ENCODE data around the gene PIGO. TPM values are rescaled to one million over a fixed set of nuclear protein-coding genes. Genes with fewer than 3 reads are reported as not detected.

The PIGO gene
- total RNA-seq, 1 experiment from 2014 or later = 32.0 TPM

GRCh38 chr9:35102465-35102768 lies 6.0 kb upstream of the PIGO start:
- H3K36me3 Mint-ChIP-seq (ENCODE audit: insufficient read depth, unreplicated experiment) = peaks cover 49% of the 10 kb centered on the region
- H3K27ac Mint-ChIP-seq (ENCODE audit: unreplicated experiment) = peak overlapping the region; percentile 93
- TF ChIP-seq CTCF (IDR thresholded peaks at IDR 0.05; ENCODE audit: unreplicated experiment) = no peak
- H3K27me3 Mint-ChIP-seq (ENCODE audit: unreplicated experiment) = no peaks in the 10 kb centered on the region
- BruUV-seq (replicated peaks) = no TSS peak
- CTCF ChIA-PET = no interaction called here
- no peak for DNase-seq
- H3K4me1 Mint-ChIP-seq (ENCODE audit: low read depth, unreplicated experiment) = peaks cover 8% of the 10 kb centered on the region
- H3K9me3 Mint-ChIP-seq (ENCODE audit: low read depth, unreplicated experiment) = no peaks in the 10 kb centered on the region
- intact Hi-C loops (cut with micrococcal nuclease; ENCODE audit: unreplicated experiment) = no loop called here
- H3K4me3 Mint-ChIP-seq (ENCODE audit: low read depth, unreplicated experiment) = peak overlapping the region; percentile 85

DNA sequence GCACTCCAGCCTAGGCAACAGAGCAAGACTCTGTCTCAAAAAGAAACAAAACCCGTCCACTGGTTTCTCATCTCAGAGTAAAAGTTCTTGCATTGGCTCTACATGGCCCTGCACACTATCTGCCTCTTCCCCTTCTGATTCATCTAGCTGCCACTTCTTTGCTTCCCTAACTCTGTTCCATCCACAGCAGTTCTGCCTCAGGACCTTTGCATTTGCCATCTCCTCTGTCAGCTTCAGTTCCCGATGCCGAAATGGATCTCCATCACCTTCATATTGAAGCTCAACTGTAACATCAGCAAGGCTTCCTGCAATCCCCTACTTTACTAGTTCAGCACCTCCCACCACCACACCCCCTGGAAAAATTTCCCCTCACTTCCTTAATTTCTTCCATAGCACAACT lies 1.2 kb upstream of the PIGO start:
- no peak for TF ChIP-seq CTCF (IDR thresholded peaks at IDR 0.05; ENCODE audit: unreplicated experiment)
- H3K4me3 Mint-ChIP-seq (ENCODE audit: low read depth, unreplicated experiment) = no peak overlapping the region
- peaks cover 42% of the 10 kb centered on the region for H3K36me3 Mint-ChIP-seq (ENCODE audit: insufficient read depth, unreplicated experiment)
- H3K27me3 Mint-ChIP-seq (ENCODE audit: unreplicated experiment) = no peaks in the 10 kb centered on the region
- peak overlapping the region; percentile 64 for H3K27ac Mint-ChIP-seq (ENCODE audit: unreplicated experiment)
- H3K4me1 Mint-ChIP-seq (ENCODE audit: low read depth, unreplicated experiment) = no peaks in the 10 kb centered on the region
- intact Hi-C loops (cut with micrococcal nuclease; ENCODE audit: unreplicated experiment) = no loop called here
- BruUV-seq (replicated peaks) = no TSS peak
- DNase-seq = no peak
- H3K9me3 Mint-ChIP-seq (ENCODE audit: low read depth, unreplicated experiment) = no peaks in the 10 kb centered on the region
- CTCF ChIA-PET = no interaction called here

DNA sequence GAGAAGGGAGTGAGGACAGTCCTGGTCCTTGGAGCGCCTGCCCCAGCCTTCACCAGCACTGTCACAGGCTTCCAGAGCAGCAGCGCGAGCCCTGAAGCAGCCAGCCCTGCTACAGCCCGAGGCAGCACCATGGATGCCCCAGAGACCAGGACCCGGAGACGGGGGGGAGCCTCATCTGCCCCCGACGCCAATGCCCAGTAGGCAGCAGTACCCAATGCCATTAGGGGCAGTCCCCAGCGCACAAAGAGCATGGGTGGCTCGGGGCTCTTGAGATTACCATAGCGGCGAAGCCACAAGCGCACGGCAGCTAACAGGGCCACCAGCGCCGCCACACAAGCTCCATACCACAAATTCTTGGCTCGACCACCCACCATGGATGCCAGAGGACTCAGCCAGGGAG lies 4.9 kb downstream of the PIGO start:
- CTCF ChIA-PET = interaction anchor here (0.6 kb wide), 1 partner anchor 20 kb away, joined by 3 read pairs; no protein-coding TSS in a partner anchor
- Mint-ChIP-seq H3K27me3 (ENCODE audit: unreplicated experiment) (no peaks in the 10 kb centered on the region), H3K27ac (ENCODE audit: unreplicated experiment) (no peak overlapping the region), H3K4me3 (ENCODE audit: low read depth, unreplicated experiment) (no peak overlapping the region), H3K36me3 (ENCODE audit: insufficient read depth, unreplicated experiment) (peaks cover 19% of the 10 kb centered on the region), H3K9me3 (ENCODE audit: low read depth, unreplicated experiment) (no peaks in the 10 kb centered on the region), H3K4me1 (ENCODE audit: low read depth, unreplicated experiment) (no peaks in the 10 kb centered on the region)
- no TSS peak for BruUV-seq (replicated peaks)
- intact Hi-C loops (cut with micrococcal nuclease; ENCODE audit: unreplicated experiment) = no loop called here
- TF ChIP-seq CTCF (IDR thresholded peaks at IDR 0.05; ENCODE audit: unreplicated experiment) = no peak
- DNase-seq = no peak

GRCh38 chr9:35089434-35089833 lies 7.0 kb downstream of the PIGO start:
- CTCF ChIA-PET = no interaction called here
- H3K27me3 Mint-ChIP-seq (ENCODE audit: unreplicated experiment) = no peaks in the 10 kb centered on the region
- TF ChIP-seq CTCF (IDR thresholded peaks at IDR 0.05; ENCODE audit: unreplicated experiment) = no peak
- H3K36me3 Mint-ChIP-seq (ENCODE audit: insufficient read depth, unreplicated experiment) = no peaks in the 10 kb centered on the region
- intact Hi-C loops (cut with micrococcal nuclease; ENCODE audit: unreplicated experiment) = no loop called here
- no peak overlapping the region for H3K27ac Mint-ChIP-seq (ENCODE audit: unreplicated experiment)
- no peaks in the 10 kb centered on the region for H3K4me1 Mint-ChIP-seq (ENCODE audit: low read depth, unreplicated experiment)
- no TSS peak for BruUV-seq (replicated peaks)
- H3K4me3 Mint-ChIP-seq (ENCODE audit: low read depth, unreplicated experiment) = no peak overlapping the region
- DNase-seq = no peak
- no peaks in the 10 kb centered on the region for H3K9me3 Mint-ChIP-seq (ENCODE audit: low read depth, unreplicated experiment)

GRCh38 chr9:35085078-35085477 lies 11.3 kb downstream of the PIGO start:
- intact Hi-C loops (cut with micrococcal nuclease; ENCODE audit: unreplicated experiment) = no loop called here
- no peak overlapping the region for H3K27ac Mint-ChIP-seq (ENCODE audit: unreplicated experiment)
- H3K4me3 Mint-ChIP-seq (ENCODE audit: low read depth, unreplicated experiment) = no peak overlapping the region
- no peak for DNase-seq
- CTCF ChIA-PET = no interaction called here
- no peaks in the 10 kb centered on the region for H3K27me3 Mint-ChIP-seq (ENCODE audit: unreplicated experiment)
- no TSS peak for BruUV-seq (replicated peaks)
- peaks cover 4% of the 10 kb centered on the region for H3K36me3 Mint-ChIP-seq (ENCODE audit: insufficient read depth, unreplicated experiment)
- no peaks in the 10 kb centered on the region for H3K9me3 Mint-ChIP-seq (ENCODE audit: low read depth, unreplicated experiment)
- peaks cover 4% of the 10 kb centered on the region for H3K4me1 Mint-ChIP-seq (ENCODE audit: low read depth, unreplicated experiment)
- no peak for TF ChIP-seq CTCF (IDR thresholded peaks at IDR 0.05; ENCODE audit: unreplicated experiment)
